Endothelial cell of umbilical vein (primary cell): ENCODE data around the gene OR2T8. TPM values are rescaled to one million over a fixed set of nuclear protein-coding genes. Genes with fewer than 3 reads are reported as not detected.

Experiments used
- BruUV-seq: library from RNA; stranded (reverse); fragments of 400-500 nt; replicated peaks from 2 replicates; lab custom pipeline; 2021; lab: Mats Ljungman, UMichigan
- CTCF ChIA-PET: fragments of 300-600, 350-600 bp; sonication (Branson Sonifier 250); formaldehyde crosslinking; loops from one replicate; lab custom pipeline; 2021; ENCODE audit warnings: antibody characterized with exemption, inconsistent platforms; lab: Charles Lee
- POLR2A ChIA-PET: fragments of 300-600, 350-600 bp; sonication (Branson Sonifier 250); formaldehyde crosslinking; loops from one replicate; lab custom pipeline; 2021; ENCODE audit warnings: antibody characterized with exemption, inconsistent platforms; lab: Charles Lee
- DNase-seq: peaks from one replicate; pipeline ENCODE4 v3.0.0-alpha.2; 2011; ENCODE audit warnings: low read depth, low spot score
- FAIRE-seq: peaks from 2 replicates; lab custom pipeline; 2011; peaks lifted over from hg19 to GRCh38; lab: Jason Lieb, UNC
- H2AFZ ChIP-seq: 2 replicates; pipeline ENCODE4 v1.6.0; 2012; ENCODE audit warnings: low read depth, low read length, control low read depth, inconsistent platforms
- H3K27ac ChIP-seq: 2 replicates; pipeline ENCODE4 v1.5.1; 2011; ENCODE audit warnings: low read depth, mild to moderate bottlenecking, control low read depth, low read length, moderate library complexity; ENCODE audit not compliant: insufficient read depth
- H3K27me3 ChIP-seq, 2 experiments: 2 replicates each; pipeline versions ENCODE4 v1.6.0 to v1.6.1; 2011; ENCODE audit warnings: low read length in 2 of 2, mixed read lengths in 1 of 2; ENCODE audit not compliant: control insufficient read depth in 2 of 2, insufficient read depth in 2 of 2
- H3K36me3 ChIP-seq, 2 experiments: 2 replicates in 1 of 2; 3 replicates in 1 of 2; pipeline ENCODE4 v1.5.1; 2011; ENCODE audit warnings: low read length in 2 of 2, mild to moderate bottlenecking in 1 of 2, moderate library complexity in 1 of 2; ENCODE audit not compliant: control insufficient read depth in 2 of 2, insufficient read depth in 2 of 2; ENCODE audit errors: extremely low read depth in 1 of 2
- H3K4me1 ChIP-seq: 3 replicates; pipeline ENCODE4 v1.5.1; 2011; ENCODE audit warnings: mild to moderate bottlenecking, low read length; ENCODE audit not compliant: control insufficient read depth, insufficient read depth; ENCODE audit errors: extremely low read depth
- H3K4me2 ChIP-seq: 2 replicates; pipeline ENCODE4 v1.6.1; 2011; ENCODE audit warnings: low read length, control low read depth, mixed read lengths; ENCODE audit not compliant: insufficient read depth
- H3K4me3 ChIP-seq, 3 experiments: fragments of 200-600 bp in 1 of 3; sonication (generic), shearing (Covaris generic) in 1 of 3; replicated peaks in 1 of 3; 2 replicates each; pipeline ENCODE4 v1.5.1; 2011 to 2016; ENCODE audit warnings: control low read depth in 3 of 3, low read length in 3 of 3, mild to moderate bottlenecking in 2 of 3, inconsistent platforms in 1 of 3, low read depth in 1 of 3, moderate library complexity in 1 of 3; ENCODE audit not compliant: insufficient read depth in 1 of 3
- H3K79me2 ChIP-seq: 2 replicates; pipeline ENCODE4 v1.6.0; 2012; ENCODE audit warnings: low read length, inconsistent platforms; ENCODE audit not compliant: control insufficient read depth, insufficient read depth
- H3K9ac ChIP-seq: replicated peaks from 2 replicates; pipeline ENCODE3; 2011; ENCODE audit warnings: low read length, control low read depth; ENCODE audit not compliant: insufficient read depth; ENCODE audit errors: extremely low read depth
- H3K9me1 ChIP-seq: replicated peaks from 3 replicates; pipeline ENCODE4 v1.6.0; 2011; ENCODE audit warnings: mild to moderate bottlenecking, low read length; ENCODE audit not compliant: control insufficient read depth, insufficient read depth; ENCODE audit errors: extremely low read depth
- H3K9me3 ChIP-seq: replicated peaks from 2 replicates; pipeline ENCODE4 v1.5.1; 2012; ENCODE audit warnings: low read length, inconsistent platforms; ENCODE audit not compliant: control insufficient read depth, insufficient read depth
- H4K20me1 ChIP-seq: replicated peaks from 2 replicates; pipeline ENCODE3; 2011; ENCODE audit warnings: mild to moderate bottlenecking, low read length; ENCODE audit not compliant: control insufficient read depth, insufficient read depth; ENCODE audit errors: extremely low read depth
- EZH2 ChIP-seq: IDR thresholded peaks from 2 replicates; pipeline ENCODE4 v1.6.1; 2012; ENCODE audit warnings: borderline replicate concordance, low read depth, mild to moderate bottlenecking, moderate library complexity, low read length, inconsistent platforms; ENCODE audit not compliant: severe bottlenecking
- FOS ChIP-seq: IDR thresholded peaks from 2 replicates; pipeline ENCODE4 v1.6.1; 2011; ENCODE audit warnings: mild to moderate bottlenecking, low read length, moderate library complexity, borderline replicate concordance; ENCODE audit not compliant: insufficient read depth
- GATA2 ChIP-seq: IDR thresholded peaks from 2 replicates; pipeline ENCODE4 v1.7.0; 2011; ENCODE audit warnings: low read depth, mild to moderate bottlenecking, moderate library complexity, mixed read lengths, low read length; ENCODE audit not compliant: insufficient read length, insufficient read depth
- JUN ChIP-seq: IDR thresholded peaks from 2 replicates; pipeline ENCODE4 v1.6.1; 2011; ENCODE audit warnings: borderline replicate concordance, low read depth; ENCODE audit not compliant: insufficient read length, insufficient read depth
- MYC ChIP-seq: IDR thresholded peaks from one replicate; pipeline ENCODE4 v1.6.1; 2011; ENCODE audit warnings: mild to moderate bottlenecking, low read depth, low read length
- POLR2A ChIP-seq: IDR thresholded peaks from 2 replicates; pipeline ENCODE4 v1.6.1; 2012; ENCODE audit warnings: low read depth, mild to moderate bottlenecking, control low read depth, low read length
- POLR2AphosphoS5 ChIP-seq: IDR thresholded peaks from 2 replicates; pipeline ENCODE4 v1.6.1; 2012; ENCODE audit warnings: low read depth, mild to moderate bottlenecking, control low read depth, low read length, moderate library complexity; ENCODE audit not compliant: insufficient read depth
- dilution Hi-C: fragments of 300-500 bp; cut with MboI; formaldehyde crosslinking; loops from one replicate; pipeline ENCODE4 v1.15.0; 2019; ENCODE audit warnings: low sequenced_read_pairs; ENCODE audit not compliant: extremely low pct_ligation_motif_present
- intact Hi-C: fragments of 100-400 bp; cut with micrococcal nuclease; formaldehyde crosslinking; loops from one replicate; pipeline ENCODE4 v1.10.0; 2022
- polyA plus RNA-seq, 4 experiments: library from polyadenylated mRNA; depleted of rRNA in 3 of 4; stranded (reverse) in 3 of 4; unstranded in 1 of 4; fragments of >200 nt; gene quantifications; 2 replicates each; pipeline versions ENCODE4 v1.2.1 to v1.2.3, GENCODE V29; 2011 to 2012; ENCODE audit warnings: missing spikeins in 1 of 4
- total RNA-seq: library from RNA; stranded (reverse); gene quantifications from 2 replicates; pipeline ENCODE4 v1.2.3, GENCODE V29; 2021
- TF ChIP-seq, protein P1 (sequence below), 2 donors: IDR thresholded peaks; 1 replicate in 1 of 2; 2 replicates in 1 of 2; pipeline ENCODE4 v1.5.1; 2011; ENCODE audit warnings: low read length in 2 of 2, mild to moderate bottlenecking in 2 of 2, moderate library complexity in 2 of 2, control low read depth in 1 of 2, inconsistent platforms in 1 of 2, low read depth in 1 of 2; ENCODE audit not compliant: insufficient read depth in 1 of 2; ENCODE audit errors: extremely low read depth in 1 of 2
- TF ChIP-seq, protein P2 (sequence below): IDR thresholded peaks from 2 replicates; pipeline ENCODE4 v1.6.1; 2011; ENCODE audit not compliant: insufficient read depth, insufficient read length

OR2T8 gene
- total and polyA plus RNA-seq, 2 donors (not counting 3 experiments of a cell fraction or from before 2014, with no cell fraction given), result not detected

DNA sequence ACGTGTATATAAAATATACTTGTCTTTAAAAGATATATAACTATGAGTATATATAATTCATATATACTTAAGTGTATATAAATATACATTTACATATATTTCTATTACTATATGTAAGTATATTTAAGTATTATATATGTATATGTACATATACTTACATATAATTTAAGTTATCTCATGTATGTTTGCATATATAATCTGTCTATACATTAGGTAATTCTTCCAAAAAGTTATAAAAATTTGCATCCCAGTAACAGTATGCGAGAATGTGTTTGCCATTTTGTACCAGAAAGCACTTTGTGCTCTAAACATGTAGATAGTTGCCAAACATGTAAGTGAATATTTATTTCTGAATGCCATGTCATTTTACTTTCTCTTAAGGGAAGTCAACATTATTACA lies 44.9 kb downstream of the OR2T8 start, which contains the start of gene OR2AK2:
Gene OR2AK2 (plus strand): TSS at position 301 of the 400 bp plus-strand sequence. CDS start 144 bp downstream, outside the sequence.
- H3K9ac ChIP-seq, result no peak within 1 kb of the TSS
- intact Hi-C loops (no loop called here), dilution Hi-C loops (no loop called here)
- TF ChIP-seq, protein P1, sequence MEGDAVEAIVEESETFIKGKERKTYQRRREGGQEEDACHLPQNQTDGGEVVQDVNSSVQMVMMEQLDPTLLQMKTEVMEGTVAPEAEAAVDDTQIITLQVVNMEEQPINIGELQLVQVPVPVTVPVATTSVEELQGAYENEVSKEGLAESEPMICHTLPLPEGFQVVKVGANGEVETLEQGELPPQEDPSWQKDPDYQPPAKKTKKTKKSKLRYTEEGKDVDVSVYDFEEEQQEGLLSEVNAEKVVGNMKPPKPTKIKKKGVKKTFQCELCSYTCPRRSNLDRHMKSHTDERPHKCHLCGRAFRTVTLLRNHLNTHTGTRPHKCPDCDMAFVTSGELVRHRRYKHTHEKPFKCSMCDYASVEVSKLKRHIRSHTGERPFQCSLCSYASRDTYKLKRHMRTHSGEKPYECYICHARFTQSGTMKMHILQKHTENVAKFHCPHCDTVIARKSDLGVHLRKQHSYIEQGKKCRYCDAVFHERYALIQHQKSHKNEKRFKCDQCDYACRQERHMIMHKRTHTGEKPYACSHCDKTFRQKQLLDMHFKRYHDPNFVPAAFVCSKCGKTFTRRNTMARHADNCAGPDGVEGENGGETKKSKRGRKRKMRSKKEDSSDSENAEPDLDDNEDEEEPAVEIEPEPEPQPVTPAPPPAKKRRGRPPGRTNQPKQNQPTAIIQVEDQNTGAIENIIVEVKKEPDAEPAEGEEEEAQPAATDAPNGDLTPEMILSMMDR (IDR thresholded peaks at IDR 0.05; ENCODE audit: extremely low read depth in 1 of 2, insufficient read depth in 1 of 2, low read depth in 1 of 2, low read length in 2 of 2), result no peak
- TF ChIP-seq EZH2 (no peak), POLR2AphosphoS5 (no peak), JUN (no peak), GATA2 (no peak), POLR2A (no peak), MYC (no peak), FOS (no peak)
- TF ChIP-seq, protein P2, sequence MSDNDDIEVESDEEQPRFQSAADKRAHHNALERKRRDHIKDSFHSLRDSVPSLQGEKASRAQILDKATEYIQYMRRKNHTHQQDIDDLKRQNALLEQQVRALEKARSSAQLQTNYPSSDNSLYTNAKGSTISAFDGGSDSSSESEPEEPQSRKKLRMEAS, result no peak
- no peak within 1 kb of the TSS for H2AFZ ChIP-seq
- ChIA-PET POLR2A (no interaction called here), CTCF (no interaction called here)
- H3K4me1 ChIP-seq, result no peaks in the 10 kb centered on the region
- no peaks in the 10 kb centered on the region for H3K27me3 ChIP-seq
- DNase-seq (no peak), FAIRE-seq (no peak)
- no peaks in the 10 kb centered on the region for H3K9me1 ChIP-seq
- no peak within 1 kb of the TSS for H3K4me3 ChIP-seq
- H3K36me3 ChIP-seq, result no peaks in the 10 kb centered on the region
- no peak within 1 kb of the TSS for H3K4me2 ChIP-seq
- peaks cover 6% of the 10 kb centered on the region for H3K9me3 ChIP-seq
- no TSS peak for BruUV-seq
- no peak within 1 kb of the TSS for H3K27ac ChIP-seq
- H4K20me1 ChIP-seq, result no peaks in the 10 kb centered on the region
- no peaks in the 10 kb centered on the region for H3K79me2 ChIP-seq
